ENCODE measurements around the gene PIK3CD. TPM values are rescaled to one million over a fixed set of nuclear protein-coding genes. Genes with fewer than 3 reads are reported as not detected.
A peak's percentile ranks its signal among the peaks of the same experiment; 100 is the strongest.

The PIK3CD gene
- total and polyA plus RNA-seq, 2 of the 8 experiments (the other 6 are each of a cell fraction or from before 2014, with no cell fraction given), result 20.6 to 24.1 TPM

DNA sequence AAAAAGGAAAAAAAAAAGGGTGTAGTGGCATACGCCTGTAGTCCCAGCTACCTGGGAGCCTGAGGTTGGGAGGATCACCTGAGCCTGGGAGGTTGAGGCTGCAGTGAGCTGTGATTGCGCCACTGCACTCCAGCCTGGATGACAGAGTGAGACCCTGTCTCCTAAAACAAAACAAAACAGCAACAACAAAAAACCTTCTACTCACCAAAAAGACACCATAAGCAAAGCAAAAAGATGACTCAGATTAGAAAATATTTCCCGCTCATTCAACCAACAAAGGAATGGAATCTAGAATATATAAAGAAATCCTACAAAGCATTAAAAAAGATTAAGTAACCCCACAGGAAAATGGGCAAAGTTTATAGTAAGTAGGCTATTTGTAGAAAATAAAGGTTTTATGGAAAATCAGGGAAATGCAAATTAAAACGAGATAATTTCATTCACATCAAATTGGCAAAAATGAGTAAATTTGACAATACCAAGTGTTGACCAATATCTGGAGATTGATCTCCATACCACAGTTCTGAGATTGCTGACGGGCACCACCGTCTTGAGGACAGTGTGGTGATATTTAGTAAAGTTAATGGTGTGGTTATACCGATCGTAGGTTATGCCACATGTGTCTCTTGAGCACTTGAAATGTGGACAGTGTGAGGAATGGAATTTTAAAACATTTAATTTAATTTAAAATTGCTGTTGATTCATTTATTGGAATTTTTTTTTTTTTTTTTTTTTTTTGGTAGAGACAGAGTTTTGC lies 54.0 kb downstream of the PIK3CD start:
- no peak overlapping the region for H3K56ac ChIP-seq (replicated peaks; ENCODE audit: insufficient read length, low read depth, low read length)
- no peak overlapping the region for H4K5ac ChIP-seq (ENCODE audit: insufficient read length, low read depth, low read length)
- no peak overlapping the region for H2BK5ac ChIP-seq (ENCODE audit: low read depth, low read length)
- no peak overlapping the region for H3K9ac ChIP-seq (replicated peaks in 1 of 4; ENCODE audit: extremely low read depth in 1 of 4, low read depth in 3 of 4, low read length in 3 of 4)
- H3K79me1 ChIP-seq (ENCODE audit: low read depth, low read length), result no peaks in the 10 kb centered on the region; the same call in 1 of the 2 replicates
- no peak for DNase-seq (ENCODE audit: low read depth in 1 of 2, low spot score in 2 of 2)
- no peak overlapping the region for H4K8ac ChIP-seq (ENCODE audit: extremely low read depth, insufficient read depth, low read length)
- FAIRE-seq, result no peak
- no peak overlapping the region for H4K91ac ChIP-seq (replicated peaks; ENCODE audit: insufficient read length, low read length)
- H3K27me3 ChIP-seq (replicated peaks in 1 of 4; ENCODE audit: control insufficient read depth in 3 of 4, extremely low read depth in 1 of 4, insufficient read depth in 3 of 4, low read length in 3 of 4), result no peaks in the 10 kb centered on the region
- CTCF ChIA-PET (ENCODE audit: partially characterized antibody), result no interaction called here
- no peak overlapping the region for H2BK12ac ChIP-seq (ENCODE audit: low read depth, low read length)
- no peaks in the 10 kb centered on the region; a peak in 1 of 4 replicates for H3K79me2 ChIP-seq (ENCODE audit: control insufficient read depth in 1 of 2, insufficient read depth in 2 of 2, low read length in 2 of 2)
- TF ChIP-seq TAF7 (optimal IDR thresholded peaks at IDR 0.05; ENCODE audit: borderline replicate concordance, low read depth, low read length) (no peak), CTCF (IDR thresholded peaks at IDR 0.05; ENCODE audit: control extremely low read depth in 1 of 3, insufficient read depth in 1 of 3, low read depth in 1 of 3, low read length in 3 of 3) (no peak), EZH2 (IDR thresholded peaks at IDR 0.05; ENCODE audit: low read depth, low read length, severe bottlenecking) (no peak), CTBP2 (IDR thresholded peaks at IDR 0.05; ENCODE audit: borderline replicate concordance, insufficient read depth, insufficient read length, low read length) (no peak), CEBPB (IDR thresholded peaks at IDR 0.05; ENCODE audit: low read depth, low read length) (peak; percentile 71), NRF1 (IDR thresholded peaks at IDR 0.05; ENCODE audit: low read depth, low read length) (no peak), RXRA (IDR thresholded peaks at IDR 0.05; ENCODE audit: insufficient read depth, low read depth, low read length) (no peak), SP2 (IDR thresholded peaks at IDR 0.05; ENCODE audit: low read length) (no peak), FOSL1 (IDR thresholded peaks at IDR 0.05; ENCODE audit: insufficient read depth, low read depth, low read length) (no peak)
- POLR2A ChIA-PET (ENCODE audit: partially characterized antibody), result no interaction called here
- no peak overlapping the region for H2AK5ac ChIP-seq (ENCODE audit: low read depth, low read length)
- WGBS, 2 experiments (ENCODE audit: extremely low coverage in 1 of 2, insufficient coverage in 1 of 2, insufficient read length in 1 of 2, insufficient replicate concordance in 2 of 2, low coverage in 1 of 2, low lambda C conversion rate in 2 of 2, missing lambda C conversion rate in 1 of 2), result 85% methylated on average over 8 of the region's 8 CpGs; no CpG with 5 or more reads in 1 of the 2 experiments
- no peak overlapping the region for H3K4me2 ChIP-seq (ENCODE audit: insufficient read depth in 1 of 2, low read depth in 2 of 2, low read length in 2 of 2)
- H2BK120ac ChIP-seq (replicated peaks; ENCODE audit: low read depth, low read length), result peak overlapping the region; percentile 21
- H3K4me1 ChIP-seq (replicated peaks in 1 of 4; ENCODE audit: control insufficient read depth in 3 of 4, insufficient read depth in 4 of 4, low read length in 3 of 4), result peaks cover 0 to under 1% (median 0%) of the 10 kb centered on the region in 4 experiments; a peak in 1 of 7 replicates
- peaks cover 0 to 1% of the 10 kb centered on the region in 2 experiments for H4K20me1 ChIP-seq (replicated peaks in 1 of 2; ENCODE audit: control insufficient read depth in 1 of 2, insufficient read depth in 2 of 2, low read length in 2 of 2)
- no peaks in the 10 kb centered on the region for H3K9me3 ChIP-seq (ENCODE audit: insufficient read depth in 2 of 2, low read depth in 1 of 2, low read length in 1 of 2)
- no peaks in the 10 kb centered on the region for H3K23me2 ChIP-seq (ENCODE audit: low read depth, low read length)
- no peak overlapping the region for H3K4ac ChIP-seq (replicated peaks; ENCODE audit: insufficient read length, low read depth, low read length)
- no peak overlapping the region for H2BK20ac ChIP-seq (ENCODE audit: low read length)
- no peak overlapping the region for H3K27ac ChIP-seq (ENCODE audit: low read depth, low read length)
- no peak overlapping the region for H3K23ac ChIP-seq (ENCODE audit: insufficient read length)
- H3K18ac ChIP-seq (ENCODE audit: extremely low read depth, low read length), result no peak overlapping the region
- no peak overlapping the region for H2BK15ac ChIP-seq (ENCODE audit: low read length)
- no peak overlapping the region for H3K4me3 ChIP-seq (ENCODE audit: extremely low read depth in 1 of 4, insufficient read depth in 2 of 4, low read depth in 3 of 4, low read length in 4 of 4)
- H2AFZ ChIP-seq (ENCODE audit: low read length), result no peak overlapping the region
- H3K36me3 ChIP-seq (ENCODE audit: control insufficient read depth in 2 of 4, insufficient read depth in 4 of 4, low read length in 3 of 4), result 0 out of 8 replicates have a peak, but pooled peaks cover 0 to 3% (median 0%) of the 10 kb centered on the region in 4 experiments
- H3K14ac ChIP-seq (ENCODE audit: insufficient read length), result no peak overlapping the region

Measured in H1 (cell line).